ENCODE measurements around the gene ERP29. TPM values are rescaled to one million over a fixed set of nuclear protein-coding genes. Genes with fewer than 3 reads are reported as not detected.
A peak's percentile ranks its signal among the peaks of the same experiment; 100 is the strongest.

Gene ERP29
- total and polyA plus RNA-seq, 2 of the 13 experiments (the other 11 are each of a cell fraction or from before 2014, with no cell fraction given), result 111 to 147 TPM

DNA sequence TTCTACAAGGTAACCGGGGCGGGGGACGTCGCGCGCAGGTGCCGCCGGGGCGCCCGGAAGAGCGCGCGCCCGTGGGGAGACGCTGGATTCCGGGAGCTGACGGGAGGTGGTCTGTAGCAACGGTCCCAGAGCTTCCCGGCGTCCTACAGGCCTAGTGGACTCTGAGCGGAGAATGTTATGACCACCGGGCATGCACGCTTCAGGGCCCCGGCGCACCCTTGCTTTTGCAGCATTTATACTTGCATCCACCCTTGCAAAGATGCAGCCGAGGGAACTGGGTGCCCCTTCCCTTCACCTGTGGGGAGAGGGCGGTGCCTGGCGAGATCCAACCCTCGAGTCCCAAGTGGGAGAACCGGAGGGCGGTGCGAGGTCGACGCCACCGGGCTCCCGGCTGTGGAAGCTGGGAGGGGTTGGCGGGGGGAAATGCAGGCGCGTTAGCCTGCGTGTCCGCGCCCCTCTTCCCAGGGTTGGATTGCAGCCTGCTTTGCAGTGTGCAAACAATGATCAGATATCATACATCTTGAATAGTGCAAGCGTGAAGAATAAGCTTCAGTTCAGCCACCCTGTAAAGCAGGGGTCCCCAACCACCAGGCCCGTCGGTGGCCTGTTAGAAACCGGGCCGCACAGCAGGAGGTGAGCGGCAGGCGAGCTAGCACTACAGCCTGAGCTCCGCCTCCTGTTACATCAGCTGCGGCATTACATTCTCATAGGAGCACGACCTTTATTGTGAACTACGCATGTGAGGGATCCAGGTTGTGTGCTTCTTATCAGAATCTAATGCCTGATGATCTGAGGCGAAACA, 576 bp downstream of the ERP29 start (continued):
- no peak for TF ChIP-seq ZNF569 (CRISPR knock-in tag; IDR thresholded peaks at IDR 0.05; ENCODE audit: borderline replicate concordance)
- 0 out of 2 replicates have a peak, but pooled peaks have one; percentile 25 for TF ChIP-seq MYPOP (CRISPR knock-in tag; IDR thresholded peaks at IDR 0.05)
- TF ChIP-seq TIGD3 (CRISPR knock-in tag; IDR thresholded peaks at IDR 0.05; ENCODE audit: borderline replicate concordance), result no peak
- no peak; the same call in 1 of the 2 replicates for TF ChIP-seq ZNF333 (CRISPR knock-in tag; IDR thresholded peaks at IDR 0.05; ENCODE audit: borderline replicate concordance)
- TF ChIP-seq ZNF367 (CRISPR knock-in tag; IDR thresholded peaks at IDR 0.05; ENCODE audit: borderline replicate concordance), result no peak
- 0 out of 2 replicates have a peak, but pooled peaks have one; percentile 13 for TF ChIP-seq ZGPAT (CRISPR knock-in tag; IDR thresholded peaks at IDR 0.05)
- no peak for TF ChIP-seq BRF2 (CRISPR knock-in tag; IDR thresholded peaks at IDR 0.05)
- TF ChIP-seq SALL2 (CRISPR knock-in tag; IDR thresholded peaks at IDR 0.05), result peak; percentile 62
- no peak for TF ChIP-seq ZNF260 (CRISPR knock-in tag; IDR thresholded peaks at IDR 0.05; ENCODE audit: borderline replicate concordance, low read depth)
- no peak for TF ChIP-seq MBNL3 (CRISPR knock-in tag; conservative IDR thresholded peaks at IDR 0.05)
- no peak for TF ChIP-seq DMTF1 (CRISPR knock-in tag; IDR thresholded peaks at IDR 0.05)
- TF ChIP-seq, protein P1, sequence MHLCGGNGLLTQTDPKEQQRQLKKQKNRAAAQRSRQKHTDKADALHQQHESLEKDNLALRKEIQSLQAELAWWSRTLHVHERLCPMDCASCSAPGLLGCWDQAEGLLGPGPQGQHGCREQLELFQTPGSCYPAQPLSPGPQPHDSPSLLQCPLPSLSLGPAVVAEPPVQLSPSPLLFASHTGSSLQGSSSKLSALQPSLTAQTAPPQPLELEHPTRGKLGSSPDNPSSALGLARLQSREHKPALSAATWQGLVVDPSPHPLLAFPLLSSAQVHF (CRISPR knock-in tag; IDR thresholded peaks at IDR 0.05), result no peak
- TF ChIP-seq FOXP1 (IDR thresholded peaks at IDR 0.05), result no peak
- no peak for TF ChIP-seq FOXP1 (CRISPR knock-in tag; IDR thresholded peaks at IDR 0.05)
- TF ChIP-seq MZF1 (CRISPR knock-in tag; IDR thresholded peaks at IDR 0.05; ENCODE audit: borderline replicate concordance), result no peak
- TF ChIP-seq SP5 (CRISPR knock-in tag; IDR thresholded peaks at IDR 0.05; ENCODE audit: borderline replicate concordance, low read depth), result peak; percentile 72
- TF ChIP-seq ZNF768 (CRISPR knock-in tag; IDR thresholded peaks at IDR 0.05), result peak; percentile 42; the same call in 1 of the 2 replicates
- no peak for TF ChIP-seq ZNF83 (CRISPR knock-in tag; IDR thresholded peaks at IDR 0.05; ENCODE audit: borderline replicate concordance)
- no peak for TF ChIP-seq MEF2D (CRISPR knock-in tag; IDR thresholded peaks at IDR 0.05)
- no peak for TF ChIP-seq RFXANK (CRISPR knock-in tag; IDR thresholded peaks at IDR 0.05)
- TF ChIP-seq DNMT1 (CRISPR knock-in tag; IDR thresholded peaks at IDR 0.05), result no peak
- TF ChIP-seq SMAD3 (CRISPR knock-in tag; IDR thresholded peaks at IDR 0.05), result peak; percentile 72
- no peak for TF ChIP-seq RFX5 (IDR thresholded peaks at IDR 0.05; ENCODE audit: low read depth, low read length)
